ENCODE results near the gene NEUROD2. TPM values are rescaled to one million over a fixed set of nuclear protein-coding genes. Genes with fewer than 3 reads are reported as not detected.

The NEUROD2 gene
- total RNA-seq, 2 donors from 2014 or later, result 0.17 TPM; not detected in 1

DNA sequence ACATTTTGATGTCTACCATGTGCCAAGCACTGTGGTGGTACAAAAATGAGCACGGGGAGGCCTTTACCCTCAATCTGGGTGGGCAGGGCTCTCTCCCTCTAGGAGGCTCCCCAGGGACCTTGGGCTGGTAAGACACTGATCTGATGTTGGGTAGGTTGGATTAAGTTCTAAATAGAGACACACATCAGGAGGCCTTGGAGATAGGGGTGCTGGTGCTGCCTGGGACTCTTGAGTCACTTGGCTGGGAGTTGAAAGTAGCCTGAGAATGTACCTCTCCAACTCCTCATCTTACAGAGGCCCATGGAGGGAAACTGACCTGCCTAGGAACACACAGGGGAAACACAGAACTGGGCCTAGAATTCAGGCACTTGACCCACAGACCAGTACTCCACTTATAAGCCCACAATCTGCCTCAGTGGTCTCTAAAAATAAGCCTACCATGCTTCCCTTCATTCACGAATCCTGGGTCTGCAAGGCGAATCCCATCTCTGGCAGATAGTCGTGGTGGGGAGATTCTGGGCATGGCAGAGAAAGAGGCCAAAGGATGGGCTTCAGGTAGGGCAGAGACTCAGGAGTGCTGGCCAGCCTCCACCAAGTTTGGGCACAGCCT lies 1.8 kb upstream of the NEUROD2 start:
- H3K4me3 ChIP-seq, result no peak overlapping the region
- TF ChIP-seq POLR2A (IDR thresholded peaks at IDR 0.05) (no peak), POLR2AphosphoS5 (IDR thresholded peaks at IDR 0.05) (no peak)
- TF ChIP-seq, protein P1, sequence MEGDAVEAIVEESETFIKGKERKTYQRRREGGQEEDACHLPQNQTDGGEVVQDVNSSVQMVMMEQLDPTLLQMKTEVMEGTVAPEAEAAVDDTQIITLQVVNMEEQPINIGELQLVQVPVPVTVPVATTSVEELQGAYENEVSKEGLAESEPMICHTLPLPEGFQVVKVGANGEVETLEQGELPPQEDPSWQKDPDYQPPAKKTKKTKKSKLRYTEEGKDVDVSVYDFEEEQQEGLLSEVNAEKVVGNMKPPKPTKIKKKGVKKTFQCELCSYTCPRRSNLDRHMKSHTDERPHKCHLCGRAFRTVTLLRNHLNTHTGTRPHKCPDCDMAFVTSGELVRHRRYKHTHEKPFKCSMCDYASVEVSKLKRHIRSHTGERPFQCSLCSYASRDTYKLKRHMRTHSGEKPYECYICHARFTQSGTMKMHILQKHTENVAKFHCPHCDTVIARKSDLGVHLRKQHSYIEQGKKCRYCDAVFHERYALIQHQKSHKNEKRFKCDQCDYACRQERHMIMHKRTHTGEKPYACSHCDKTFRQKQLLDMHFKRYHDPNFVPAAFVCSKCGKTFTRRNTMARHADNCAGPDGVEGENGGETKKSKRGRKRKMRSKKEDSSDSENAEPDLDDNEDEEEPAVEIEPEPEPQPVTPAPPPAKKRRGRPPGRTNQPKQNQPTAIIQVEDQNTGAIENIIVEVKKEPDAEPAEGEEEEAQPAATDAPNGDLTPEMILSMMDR (IDR thresholded peaks at IDR 0.05), result no peak
- intact Hi-C loops (cut with DNase I), result no loop called here
- peaks cover 26% of the 10 kb centered on the region for H3K27me3 ChIP-seq (replicated peaks; ENCODE audit: insufficient read depth)
- no peak overlapping the region for H3K27ac ChIP-seq
- 99% methylated on average over 4 of the region's 4 CpGs for WGBS
- peaks cover 17% of the 10 kb centered on the region for H3K4me1 ChIP-seq (replicated peaks)
- no peaks in the 10 kb centered on the region for H3K9me3 ChIP-seq
- no peaks in the 10 kb centered on the region for H3K36me3 ChIP-seq
- no peak for DNase-seq (ENCODE audit: low spot score)

DNA sequence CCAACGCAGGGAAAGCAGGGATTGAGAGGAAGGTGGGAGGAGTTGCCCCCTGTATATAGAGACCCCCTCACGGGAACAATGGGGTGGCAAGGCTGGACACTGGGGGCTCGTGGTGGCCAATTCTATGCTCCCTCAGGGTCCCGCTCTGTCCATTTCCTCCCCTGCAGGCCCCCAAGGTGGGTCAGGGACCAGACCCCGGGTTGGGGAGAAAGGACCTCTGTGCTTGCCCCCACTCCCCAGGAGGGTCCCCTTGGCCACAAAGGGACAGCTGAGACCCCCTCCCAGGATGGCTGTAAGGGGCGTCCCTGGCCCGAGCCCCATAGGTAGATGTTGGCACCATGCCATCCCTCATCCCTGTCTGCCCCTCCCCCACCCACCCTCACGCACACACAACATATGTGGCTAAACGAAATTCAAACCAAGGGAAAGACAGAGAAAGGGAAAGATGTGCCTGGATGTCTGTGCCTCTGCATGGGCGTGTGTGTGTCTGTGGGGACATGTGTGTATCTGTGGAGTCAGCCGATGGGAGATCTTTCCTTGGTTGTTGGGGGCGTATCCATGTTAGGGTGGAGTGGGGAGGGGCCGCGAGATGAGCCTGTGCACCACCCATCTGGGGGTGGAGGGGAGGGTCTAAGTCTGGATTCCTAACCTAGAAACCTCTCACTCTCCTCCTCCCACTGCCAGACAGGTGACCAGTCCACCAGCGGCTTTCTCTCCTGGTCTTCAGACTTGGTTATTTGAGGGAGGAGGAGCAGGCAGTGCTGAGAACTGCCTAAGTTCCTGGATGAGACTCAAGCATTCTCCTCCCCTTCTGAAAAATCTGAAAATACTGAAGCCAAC lies 642 bp upstream of the NEUROD2 start:
- intact Hi-C loops (cut with DNase I), result no loop called here
- no peaks in the 10 kb centered on the region for H3K36me3 ChIP-seq
- H3K4me3 ChIP-seq, result no peak overlapping the region
- peaks cover 33% of the 10 kb centered on the region for H3K27me3 ChIP-seq (replicated peaks; ENCODE audit: insufficient read depth)
- no peak overlapping the region for H3K27ac ChIP-seq
- peaks cover 17% of the 10 kb centered on the region for H3K4me1 ChIP-seq (replicated peaks)
- H3K9me3 ChIP-seq, result no peaks in the 10 kb centered on the region
- no peak for TF ChIP-seq POLR2AphosphoS5 (IDR thresholded peaks at IDR 0.05)
- TF ChIP-seq, protein P1 (IDR thresholded peaks at IDR 0.05), result no peak
- no peak for TF ChIP-seq POLR2A (IDR thresholded peaks at IDR 0.05)
- DNase-seq (ENCODE audit: low spot score), result no peak
- WGBS, result 9% methylated on average over 15 of the region's 15 CpGs

DNA sequence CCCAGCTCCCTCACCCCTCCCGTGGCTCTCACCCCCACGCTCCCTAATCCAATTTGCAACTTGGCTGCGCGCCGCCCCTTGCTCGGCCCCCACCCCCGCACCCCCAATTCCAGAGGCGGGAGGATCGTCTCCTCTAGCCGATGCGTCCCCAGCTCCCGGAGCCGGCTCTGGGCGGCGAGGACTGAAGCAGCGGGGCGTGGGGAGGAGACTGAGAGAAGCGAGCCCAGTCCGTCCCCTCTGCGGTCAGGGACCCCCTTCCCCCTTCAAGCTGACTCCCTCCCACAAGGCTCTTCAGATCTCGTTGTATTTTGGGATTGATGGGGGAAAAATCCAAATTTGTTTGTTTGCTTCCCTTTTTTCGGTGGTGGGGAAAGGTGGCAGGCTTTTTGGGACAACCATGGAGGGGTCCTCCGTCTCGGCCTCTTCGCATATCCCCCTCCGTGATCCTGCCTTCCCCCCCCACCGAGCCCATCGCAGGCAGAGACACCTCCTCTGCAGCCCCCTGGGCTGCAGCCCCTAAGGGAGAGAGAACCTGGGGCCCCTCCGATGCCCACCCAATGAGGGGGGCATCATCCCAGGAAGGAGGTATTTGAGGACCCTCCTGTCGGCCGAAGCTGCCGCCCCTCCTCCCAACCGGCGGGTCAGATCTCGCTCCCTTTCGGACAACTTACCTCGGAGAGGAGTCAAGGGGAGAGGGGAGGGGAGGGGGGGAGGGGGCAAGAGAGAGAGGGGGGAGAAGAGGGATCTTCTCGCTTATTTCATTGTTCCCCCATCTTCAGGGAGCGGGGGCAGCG lies 466 bp downstream of the NEUROD2 start:
- Histone ChIP-seq H3K36me3 (no peaks in the 10 kb centered on the region), H3K9me3 (no peaks in the 10 kb centered on the region), H3K4me3 (peak overlapping the region; percentile 3 to 8), H3K4me1 (replicated peaks) (peaks cover 17% of the 10 kb centered on the region), H3K27me3 (replicated peaks; ENCODE audit: insufficient read depth) (peaks cover 33% of the 10 kb centered on the region), H3K27ac (no peak overlapping the region)
- under 1% methylated on average over 29 of the region's 40 CpGs for WGBS
- TF ChIP-seq, protein P1 (IDR thresholded peaks at IDR 0.05), result no peak
- TF ChIP-seq POLR2A (IDR thresholded peaks at IDR 0.05) (no peak), POLR2AphosphoS5 (IDR thresholded peaks at IDR 0.05) (no peak)
- no peak for DNase-seq (ENCODE audit: low spot score)
- intact Hi-C loops (cut with DNase I), result no loop called here

DNA sequence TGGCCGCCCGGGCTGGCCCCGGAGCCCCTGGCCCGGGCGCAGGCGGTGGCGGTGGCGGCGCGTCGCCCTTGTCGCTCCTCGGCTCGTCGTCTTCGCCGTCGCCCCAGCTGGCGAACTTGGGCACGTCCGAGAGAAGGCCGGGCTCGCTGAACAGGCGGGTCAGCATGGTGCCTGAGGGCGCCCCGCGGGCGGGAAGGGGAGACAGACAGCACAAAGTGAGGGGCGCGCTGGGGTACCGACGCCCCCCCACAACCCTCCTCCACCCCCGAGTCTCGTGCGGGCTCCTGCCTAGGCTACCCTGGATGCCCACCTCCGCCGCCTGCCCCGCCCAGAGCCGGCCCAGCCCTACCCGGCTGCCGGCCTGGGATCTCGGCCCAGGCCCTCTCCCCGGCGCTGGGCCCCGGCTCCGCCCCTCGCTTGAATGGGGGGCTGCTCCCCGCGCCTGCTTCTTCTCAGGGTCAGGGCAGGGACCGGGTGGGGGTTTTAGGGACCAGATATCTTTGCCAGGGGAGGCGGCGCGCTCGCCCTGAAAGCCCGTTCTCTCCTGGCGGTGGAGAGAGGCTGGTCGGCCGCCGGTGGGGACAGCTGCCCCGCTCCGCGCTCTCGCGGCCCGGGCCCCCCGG lies 1.2 kb downstream of the NEUROD2 start:
- peaks cover 33% of the 10 kb centered on the region for H3K27me3 ChIP-seq (replicated peaks; ENCODE audit: insufficient read depth)
- intact Hi-C loops (cut with DNase I), result no loop called here
- H3K4me1 ChIP-seq (replicated peaks), result peaks cover 17% of the 10 kb centered on the region
- peak overlapping the region; percentile 3 to 8 for H3K4me3 ChIP-seq
- no peak for DNase-seq (ENCODE audit: low spot score)
- no peak overlapping the region for H3K27ac ChIP-seq
- H3K9me3 ChIP-seq, result no peaks in the 10 kb centered on the region
- TF ChIP-seq POLR2A (IDR thresholded peaks at IDR 0.05) (no peak), POLR2AphosphoS5 (IDR thresholded peaks at IDR 0.05) (no peak)
- TF ChIP-seq, protein P1 (IDR thresholded peaks at IDR 0.05), result no peak
- H3K36me3 ChIP-seq, result no peaks in the 10 kb centered on the region
- under 1% methylated on average over 29 of the region's 66 CpGs for WGBS

Data from prostate gland (tissue), 2 donors.